HCT116 (cell line): ENCODE data around the gene PRKAG2.

Experiments
- CBX3 ChIP-seq: IDR thresholded peaks from 2 replicates; pipeline ENCODE4 v1.6.1; 2012; ENCODE audit warnings: low read depth
- CTCF ChIP-seq, 3 experiments: fragments of 200-600 bp in 1 of 3; sonication (generic) in 1 of 3; IDR thresholded peaks in 2 of 3; conservative IDR thresholded peaks in 1 of 3; 2 replicates each; pipeline ENCODE4 v1.5.1; 2012 to 2017; ENCODE audit warnings: low read depth in 2 of 3, low read length in 2 of 3, antibody characterized with exemption in 1 of 3, borderline replicate concordance in 1 of 3, control low read depth in 1 of 3, mild to moderate bottlenecking in 1 of 3, mixed read lengths in 1 of 3, mixed run types in 1 of 3, moderate library complexity in 1 of 3; ENCODE audit not compliant: insufficient read depth in 1 of 3
- ELF1 ChIP-seq: IDR thresholded peaks from 2 replicates; pipeline ENCODE4 v1.6.1; 2012; ENCODE audit warnings: low read depth, borderline replicate concordance
- EZH2 ChIP-seq: fragments of 200-600 bp; sonication (generic); IDR thresholded peaks from 2 replicates; pipeline ENCODE4 v1.6.1; 2017; ENCODE audit warnings: antibody characterized with exemption, mixed run types
- JUND ChIP-seq: IDR thresholded peaks from 2 replicates; pipeline ENCODE4 v1.6.1; 2012
- MAX ChIP-seq: IDR thresholded peaks from 2 replicates; pipeline ENCODE4 v1.6.1; 2012
- POLR2A ChIP-seq: IDR thresholded peaks from 2 replicates; pipeline ENCODE4 v1.7.0; 2011; ENCODE audit warnings: borderline replicate concordance; ENCODE audit not compliant: insufficient read depth, insufficient read length; ENCODE audit errors: extremely low read depth
- POLR2AphosphoS5 ChIP-seq: IDR thresholded peaks from 2 replicates; pipeline ENCODE4 v1.6.1; 2011; ENCODE audit warnings: mild to moderate bottlenecking, low read depth, low read length, moderate library complexity
- RAD21 ChIP-seq: IDR thresholded peaks from 2 replicates; pipeline ENCODE4 v1.6.1; 2012; ENCODE audit warnings: low read depth, mild to moderate bottlenecking
- SP1 ChIP-seq: IDR thresholded peaks from 2 replicates; pipeline ENCODE4 v1.6.1; 2012; ENCODE audit warnings: low read depth
- ZBTB33 ChIP-seq: IDR thresholded peaks from 2 replicates; pipeline ENCODE4 v1.6.1; 2011; ENCODE audit warnings: mild to moderate bottlenecking, low read length, moderate library complexity; ENCODE audit not compliant: insufficient replicate concordance; ENCODE audit errors: extremely low read depth
- ZNF274 ChIP-seq: fragments of 200-500 bp; sonication (Bioruptor generic); IDR thresholded peaks from 2 replicates; pipeline ENCODE4 v1.6.1; 2014; ENCODE audit warnings: mild to moderate bottlenecking, low read depth, low read length, inconsistent platforms
- TF ChIP-seq, protein P1 (sequence below): IDR thresholded peaks from 2 replicates; pipeline ENCODE4 v1.6.1; 2012

- no peak for TF ChIP-seq RAD21
- no peak for TF ChIP-seq ZBTB33
- no peak for TF ChIP-seq EZH2
- no peak for TF ChIP-seq SP1
- no peak for TF ChIP-seq JUND
- no peak for TF ChIP-seq CTCF (IDR thresholded peaks at IDR 0.05 in 2 of 3, conservative IDR thresholded peaks at IDR 0.05 in 1 of 3; ENCODE audit: borderline replicate concordance in 1 of 3, insufficient read depth in 1 of 3, low read depth in 2 of 3, low read length in 2 of 3)
- no peak for TF ChIP-seq ELF1
- no peak for TF ChIP-seq POLR2A
- TF ChIP-seq CBX3, result no peak
- TF ChIP-seq POLR2AphosphoS5, result no peak
- TF ChIP-seq ZNF274, result no peak
- TF ChIP-seq, protein P1, sequence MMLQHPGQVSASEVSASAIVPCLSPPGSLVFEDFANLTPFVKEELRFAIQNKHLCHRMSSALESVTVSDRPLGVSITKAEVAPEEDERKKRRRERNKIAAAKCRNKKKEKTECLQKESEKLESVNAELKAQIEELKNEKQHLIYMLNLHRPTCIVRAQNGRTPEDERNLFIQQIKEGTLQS, result no peak
- TF ChIP-seq MAX, result no peak
These were observed 307.7 kb downstream of the PRKAG2 start for GRCh38 chr7:151568956-151569940.
